GM19468 (cell line): Measurements from ENCODE around the gene ABCD1.
"Not testable (repeated sequence)": the region's sequence is repeated elsewhere in the genome, so short reads cannot be mapped to it uniquely, and the experiment has no call there.

ENCODE experiments used
- ATAC-seq: cut with Tn5 transposase; IDR thresholded peaks from one replicate; pipeline ENCODE4 v1.9.1; 2021; ENCODE audit warnings: mild to moderate bottlenecking, moderate library complexity, moderate number of reproducible peaks; ENCODE audit not compliant: unreplicated experiment; ENCODE audit errors: extremely low read depth

ABCD1 gene

GRCh38 chrX:153746991-153747390 lies 22.3 kb downstream of the ABCD1 start:
- not testable (repeated sequence) for ATAC-seq

- ATAC-seq, result not testable (repeated sequence)
Observed at GRCh38 chrX:153749017-153749416, 24.4 kb downstream of the ABCD1 start.

DNA sequence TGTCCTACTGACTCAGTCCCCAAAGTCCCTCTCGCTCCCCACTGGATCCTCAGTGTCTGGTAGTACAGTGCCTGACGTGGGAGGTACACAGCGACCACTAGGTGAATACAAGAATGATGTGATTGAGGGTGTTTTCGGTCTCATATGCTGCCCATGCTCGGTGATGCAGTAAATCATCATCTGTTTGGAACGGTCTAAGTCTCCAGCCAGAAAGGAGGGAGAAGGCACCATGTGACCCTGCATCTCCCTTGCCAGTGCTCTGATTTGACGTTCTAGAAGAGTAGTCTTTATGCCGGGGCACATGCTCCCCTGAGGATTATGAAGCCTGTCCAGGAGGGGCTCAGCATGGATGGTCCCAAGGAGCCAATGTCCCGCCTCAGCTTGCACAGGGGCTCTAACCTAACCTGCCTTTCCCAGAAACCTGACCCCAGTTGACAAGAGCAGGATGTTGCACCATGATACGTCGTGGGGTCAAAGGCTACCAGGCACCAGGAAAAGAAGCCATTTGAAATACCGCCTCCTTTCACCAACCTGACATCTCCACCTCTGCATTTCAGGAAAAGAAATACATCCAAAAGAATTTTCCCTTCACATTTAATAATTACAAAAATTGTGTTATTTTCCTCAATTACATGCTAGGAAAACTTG lies 25.6 kb downstream of the ABCD1 start:
- ATAC-seq, result no peak

GRCh38 chrX:153755136-153755535 lies 30.5 kb downstream of the ABCD1 start:
- ATAC-seq, result no peak

DNA sequence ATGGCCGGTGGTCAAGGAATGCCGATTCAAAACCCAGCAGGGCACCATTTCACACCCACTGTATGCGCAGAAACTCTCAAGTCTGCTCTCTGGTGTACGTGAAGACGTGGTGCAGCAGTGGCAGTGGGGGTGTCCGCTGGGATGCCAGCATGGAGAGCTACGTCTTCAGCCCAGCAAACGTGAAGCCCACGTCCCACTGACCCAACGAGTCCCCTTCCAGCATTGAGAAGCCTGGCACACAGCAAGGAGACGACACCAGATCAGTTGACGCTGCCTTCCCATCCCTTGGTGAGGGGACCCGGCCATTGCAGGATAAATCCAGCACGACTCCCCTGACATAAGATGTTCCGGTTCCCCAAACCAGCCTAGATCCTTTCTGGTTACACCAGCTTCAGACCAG lies 37.2 kb downstream of the ABCD1 start:
- ATAC-seq, result no peak

DNA sequence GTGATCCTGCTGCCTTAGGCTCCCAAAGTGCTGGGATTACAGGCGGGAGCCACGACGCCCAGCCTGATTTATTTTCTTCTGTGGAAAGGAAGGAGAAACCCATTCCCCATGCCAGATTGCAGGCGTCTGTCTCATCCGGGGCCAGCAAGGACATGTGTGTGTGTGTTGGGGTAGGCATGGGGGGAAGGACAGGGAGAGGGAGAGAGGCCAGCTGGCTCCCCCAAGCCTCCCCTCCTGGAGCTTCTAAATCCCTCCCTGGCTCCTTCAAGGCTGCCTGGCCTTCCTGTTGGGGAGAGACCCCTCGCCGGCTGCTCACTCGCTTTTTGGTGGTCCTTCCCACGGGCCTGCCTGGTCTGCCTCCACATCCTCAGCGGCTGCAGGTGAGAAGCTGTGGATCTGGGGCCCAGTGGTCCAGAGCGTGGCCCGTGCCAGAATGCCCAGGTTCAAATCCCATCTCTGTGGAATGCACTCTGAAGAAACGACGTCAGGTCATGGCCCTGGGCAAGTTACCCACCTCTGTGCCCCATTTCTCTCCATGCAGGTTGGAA lies 38.0 kb downstream of the ABCD1 start:
- ATAC-seq, result no peak

- ATAC-seq, result no peak
Observed at GRCh38 chrX:153763298-153763932, 38.8 kb downstream of the ABCD1 start.

DNA sequence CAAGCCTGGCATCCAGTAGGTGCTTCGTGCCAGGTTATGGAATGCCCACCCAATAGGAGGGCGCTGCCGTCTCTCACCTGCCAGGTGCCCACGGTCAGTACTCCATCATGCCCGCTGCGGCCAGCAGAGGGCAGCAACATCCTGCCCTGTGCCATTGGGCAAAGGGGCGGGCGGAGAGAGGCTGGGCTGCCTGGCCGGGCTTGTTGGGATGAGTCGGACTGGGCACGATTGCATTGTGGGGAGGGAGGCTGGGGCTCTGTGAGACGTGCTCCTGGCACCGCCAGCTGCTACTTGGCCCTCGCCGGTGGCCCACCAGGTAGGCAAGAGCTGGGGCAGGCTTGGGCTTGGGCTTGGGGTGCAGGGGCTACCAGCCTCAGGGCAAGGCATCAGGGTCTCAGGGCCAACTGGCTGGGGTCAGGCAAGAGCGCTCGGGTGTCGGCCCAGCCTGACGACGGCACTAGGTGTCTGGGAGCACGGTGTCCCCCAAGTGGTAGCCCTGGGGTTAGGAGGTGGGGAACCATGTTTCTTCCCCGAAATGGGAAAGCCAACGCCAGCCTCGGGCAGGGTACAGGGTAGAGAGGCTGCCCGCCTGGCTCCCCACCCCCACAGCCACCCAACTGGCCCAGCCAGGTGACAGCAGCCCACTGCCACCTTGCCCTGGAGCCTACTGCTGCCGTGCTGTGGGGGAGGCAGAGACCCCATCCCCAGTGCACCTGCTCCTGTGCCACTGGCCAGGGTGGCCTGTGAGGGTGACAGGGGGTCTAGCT lies 39.5 kb downstream of the ABCD1 start, which contains the start of gene PLXNB3:
PLXNB3 (plus strand) TSS at position 261 of the 767 bp plus-strand sequence. CDS start 1,287 bp downstream, outside the sequence.
- no peak for ATAC-seq

DNA sequence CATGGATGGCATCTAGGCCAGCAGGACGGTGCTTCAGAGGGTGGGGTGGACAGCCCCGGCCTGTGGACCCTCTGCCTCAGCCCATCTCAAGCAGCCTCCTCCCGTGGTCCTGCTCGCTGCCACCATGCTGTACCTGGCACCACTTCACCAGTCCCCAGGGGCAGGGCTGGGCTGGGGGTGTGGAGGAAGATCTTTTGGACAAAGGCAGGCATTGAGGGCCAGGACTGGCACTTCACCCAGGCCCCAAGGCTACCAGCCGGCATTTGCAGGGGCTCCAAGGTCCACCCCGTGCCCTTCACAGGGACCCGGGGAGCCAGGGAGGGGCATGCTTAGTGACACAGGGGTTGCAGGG lies 40.1 kb downstream of the ABCD1 start:
- no peak for ATAC-seq

- ATAC-seq, result no peak
Observed at GRCh38 chrX:153765138-153766079, 40.8 kb downstream of the ABCD1 start.

- ATAC-seq, result no peak
Observed at GRCh38 chrX:153766098-153766817, 41.6 kb downstream of the ABCD1 start.

DNA sequence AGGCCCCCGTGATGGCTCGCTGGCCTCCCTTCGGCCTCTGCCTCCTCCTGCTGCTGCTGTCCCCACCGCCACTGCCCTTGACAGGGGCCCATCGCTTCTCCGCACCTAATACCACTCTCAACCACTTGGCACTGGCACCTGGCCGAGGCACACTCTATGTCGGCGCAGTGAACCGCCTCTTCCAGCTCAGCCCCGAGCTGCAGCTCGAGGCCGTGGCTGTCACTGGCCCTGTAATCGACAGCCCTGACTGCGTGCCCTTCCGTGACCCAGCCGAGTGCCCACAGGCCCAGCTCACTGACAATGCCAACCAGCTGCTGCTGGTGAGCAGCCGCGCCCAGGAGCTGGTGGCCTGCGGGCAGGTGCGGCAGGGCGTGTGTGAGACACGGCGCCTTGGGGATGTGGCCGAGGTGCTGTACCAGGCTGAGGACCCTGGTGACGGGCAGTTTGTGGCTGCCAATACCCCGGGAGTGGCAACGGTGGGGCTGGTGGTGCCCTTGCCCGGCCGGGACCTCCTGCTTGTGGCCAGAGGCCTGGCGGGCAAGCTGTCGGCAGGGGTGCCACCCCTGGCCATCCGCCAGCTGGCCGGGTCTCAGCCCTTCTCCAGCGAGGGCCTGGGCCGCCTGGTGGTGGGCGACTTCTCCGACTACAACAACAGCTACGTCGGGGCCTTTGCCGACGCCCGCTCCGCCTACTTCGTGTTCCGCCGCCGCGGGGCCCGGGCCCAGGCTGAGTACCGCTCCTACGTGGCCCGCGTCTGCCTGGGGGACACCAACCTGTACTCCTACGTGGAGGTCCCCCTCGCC lies 42.4 kb downstream of the ABCD1 start:
- no peak for ATAC-seq

- ATAC-seq, result no peak
Observed at GRCh38 chrX:153767674-153768055, 43.0 kb downstream of the ABCD1 start.

DNA sequence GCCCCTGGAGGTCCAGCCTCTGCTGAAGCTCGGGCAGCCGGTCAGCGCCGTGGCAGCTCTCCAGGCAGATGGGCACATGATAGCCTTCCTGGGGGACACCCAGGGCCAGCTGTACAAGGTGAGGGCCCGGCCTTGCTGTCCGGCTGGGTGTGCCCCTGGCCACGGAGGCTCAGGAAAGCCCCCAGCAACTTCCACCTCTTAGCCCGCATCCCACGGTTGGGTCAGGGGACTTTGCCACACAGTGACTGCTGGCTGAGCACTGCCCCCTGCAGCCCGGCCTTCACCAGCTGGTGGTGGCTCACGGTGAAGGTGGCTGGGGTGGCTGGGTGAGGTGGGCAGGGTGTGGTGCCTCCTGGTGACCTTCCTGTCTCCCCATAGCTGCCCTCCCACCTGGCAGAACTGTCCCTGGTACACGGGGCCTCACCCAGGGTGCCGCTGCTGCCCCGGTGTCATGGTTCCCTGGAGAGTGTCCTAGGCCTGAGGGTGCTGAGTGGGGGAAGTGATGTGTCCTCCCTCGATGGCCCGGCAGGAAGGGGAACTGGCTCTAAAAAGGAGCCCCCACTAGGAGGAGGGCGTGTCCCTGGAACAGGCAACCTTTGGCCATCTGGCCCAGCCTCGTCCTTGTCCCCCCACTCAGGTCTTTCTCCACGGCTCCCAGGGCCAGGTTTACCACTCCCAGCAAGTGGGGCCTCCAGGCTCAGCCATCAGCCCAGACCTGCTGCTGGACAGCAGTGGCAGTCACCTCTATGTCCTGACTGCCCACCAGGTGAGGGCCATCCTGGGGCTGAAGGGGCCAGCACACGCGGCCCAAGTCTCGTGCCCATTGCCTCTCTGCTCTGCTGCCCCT lies 43.9 kb downstream of the ABCD1 start:
- ATAC-seq, result no peak

DNA sequence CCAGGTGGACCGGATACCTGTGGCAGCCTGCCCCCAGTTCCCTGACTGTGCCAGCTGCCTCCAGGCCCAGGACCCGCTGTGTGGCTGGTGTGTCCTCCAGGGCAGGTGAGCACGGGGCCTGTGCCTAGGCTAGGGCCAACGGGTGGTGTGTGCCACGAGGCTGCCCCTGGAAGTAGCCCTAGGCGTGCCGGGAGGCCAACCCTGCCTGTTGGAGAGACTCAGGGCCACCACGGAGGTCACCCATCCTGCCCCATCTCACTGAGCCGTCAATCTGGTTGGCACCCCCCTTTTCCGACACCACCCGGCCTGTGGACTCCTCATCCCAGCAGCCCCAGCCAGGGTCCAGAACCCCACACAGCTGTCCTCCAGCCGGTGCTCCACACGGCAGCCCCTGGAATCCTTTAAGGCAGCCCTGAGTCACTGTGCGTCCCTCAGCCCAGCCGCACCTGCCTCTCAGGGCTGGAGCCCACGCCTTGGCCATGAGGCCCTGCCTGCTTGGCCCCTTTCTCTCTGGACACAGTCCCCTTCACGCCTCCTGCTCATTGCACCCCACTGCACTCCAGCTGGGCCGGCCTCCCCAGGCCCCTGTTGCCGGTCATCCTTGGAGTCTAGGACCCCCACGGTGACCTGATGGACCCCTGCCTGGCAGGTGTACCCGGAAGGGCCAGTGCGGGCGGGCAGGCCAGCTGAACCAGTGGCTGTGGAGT lies 44.7 kb downstream of the ABCD1 start:
- ATAC-seq, result no peak

GRCh38 chrX:153769865-153770600 lies 45.4 kb downstream of the ABCD1 start:
- ATAC-seq, result no peak
